Astrocyte (in vitro differentiated cells and primary cell): ENCODE data around the gene C16orf86.
A peak's percentile ranks its signal among the peaks of the same experiment; 100 is the strongest.

ENCODE experiments used
- EZH2 ChIP-seq: IDR thresholded peaks from 2 replicates; pipeline ENCODE4 v1.6.1; 2012; ENCODE audit warnings: mild to moderate bottlenecking, low read length, inconsistent platforms; ENCODE audit not compliant: insufficient read depth
- TF ChIP-seq, protein P1 (sequence below): IDR thresholded peaks from 2 replicates; pipeline ENCODE4 v1.5.1; 2011; ENCODE audit warnings: low read depth, mild to moderate bottlenecking, inconsistent platforms, low read length, moderate library complexity; ENCODE audit not compliant: insufficient read depth

DNA sequence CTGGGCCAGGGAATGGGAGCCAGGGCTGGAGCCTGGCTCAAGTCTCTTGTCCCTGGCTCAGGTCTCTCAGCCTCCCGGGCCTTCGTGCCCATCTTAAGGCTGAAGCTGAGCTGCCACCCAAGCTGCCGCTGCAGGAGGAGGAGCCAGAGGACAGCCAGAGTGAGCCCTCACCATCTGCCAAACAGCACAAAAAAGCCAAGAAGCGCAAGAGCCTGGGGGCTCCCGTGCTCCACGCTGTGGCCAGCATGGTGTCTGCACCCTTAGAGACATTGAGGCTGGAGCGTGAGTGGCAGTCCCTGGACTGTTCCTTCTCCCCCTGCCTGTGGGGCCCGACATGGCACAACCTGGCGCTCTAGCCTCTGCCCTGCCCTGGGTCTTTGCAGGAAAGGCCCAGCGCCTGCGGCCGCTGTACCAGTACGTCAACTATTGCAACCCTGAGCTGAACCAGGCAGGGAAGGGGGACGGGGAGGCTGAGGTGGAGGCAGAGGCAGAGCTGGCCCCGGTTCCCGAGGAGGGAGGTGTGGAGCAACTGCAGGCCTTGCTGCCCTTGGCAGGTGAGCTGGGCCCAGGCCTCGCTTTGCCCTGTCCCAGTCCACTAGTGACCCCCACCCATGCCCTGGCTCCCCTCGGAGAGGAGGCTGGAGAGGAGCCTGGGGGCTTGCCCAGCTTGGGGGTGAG is 1.3 kb downstream of the C16orf86 start:
- TF ChIP-seq, protein P1, sequence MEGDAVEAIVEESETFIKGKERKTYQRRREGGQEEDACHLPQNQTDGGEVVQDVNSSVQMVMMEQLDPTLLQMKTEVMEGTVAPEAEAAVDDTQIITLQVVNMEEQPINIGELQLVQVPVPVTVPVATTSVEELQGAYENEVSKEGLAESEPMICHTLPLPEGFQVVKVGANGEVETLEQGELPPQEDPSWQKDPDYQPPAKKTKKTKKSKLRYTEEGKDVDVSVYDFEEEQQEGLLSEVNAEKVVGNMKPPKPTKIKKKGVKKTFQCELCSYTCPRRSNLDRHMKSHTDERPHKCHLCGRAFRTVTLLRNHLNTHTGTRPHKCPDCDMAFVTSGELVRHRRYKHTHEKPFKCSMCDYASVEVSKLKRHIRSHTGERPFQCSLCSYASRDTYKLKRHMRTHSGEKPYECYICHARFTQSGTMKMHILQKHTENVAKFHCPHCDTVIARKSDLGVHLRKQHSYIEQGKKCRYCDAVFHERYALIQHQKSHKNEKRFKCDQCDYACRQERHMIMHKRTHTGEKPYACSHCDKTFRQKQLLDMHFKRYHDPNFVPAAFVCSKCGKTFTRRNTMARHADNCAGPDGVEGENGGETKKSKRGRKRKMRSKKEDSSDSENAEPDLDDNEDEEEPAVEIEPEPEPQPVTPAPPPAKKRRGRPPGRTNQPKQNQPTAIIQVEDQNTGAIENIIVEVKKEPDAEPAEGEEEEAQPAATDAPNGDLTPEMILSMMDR = peak; percentile 82
- TF ChIP-seq EZH2 = no peak
